ENCODE data around the gene DNAJB1.

DNAJB1 gene

GRCh38 chr19:14482172-14482941, 35.8 kb downstream of the DNAJB1 start:
- Histone ChIP-seq H3K27me3 (ENCODE audit: control insufficient read depth, insufficient read depth, low read length) (no peaks in the 10 kb centered on the region), H3K36me3 (ENCODE audit: insufficient read depth, low read length) (peaks cover 47% of the 10 kb centered on the region), H3K4me1 (ENCODE audit: control insufficient read depth, insufficient read depth, low read length) (no peaks in the 10 kb centered on the region), H3K9ac (ENCODE audit: low read depth, low read length) (no peak overlapping the region), H3K4me2 (ENCODE audit: low read length) (no peak overlapping the region), H3K9me3 (replicated peaks; ENCODE audit: low read length) (no peaks in the 10 kb centered on the region), H3K4me3 (ENCODE audit: low read length) (no peak overlapping the region)

DNA sequence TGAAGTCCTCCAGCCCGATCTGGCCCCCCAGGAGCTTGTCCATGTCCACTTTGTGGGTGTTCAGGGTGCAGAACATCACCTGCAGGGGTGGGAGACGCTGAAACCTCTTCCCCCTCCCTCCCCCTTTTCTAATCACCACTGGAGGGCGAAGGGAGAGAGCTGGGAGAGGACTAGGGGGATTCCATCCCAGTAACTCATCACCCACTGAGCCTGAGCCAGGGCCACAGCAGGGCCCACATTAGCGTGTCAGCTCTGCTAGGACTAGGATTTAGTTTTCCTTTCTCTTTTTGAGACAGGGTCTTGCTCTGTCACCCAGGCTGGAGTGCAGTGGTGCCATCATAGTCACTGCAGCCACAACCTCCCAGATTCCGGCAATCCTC, 37.5 kb downstream of the DNAJB1 start:
- Histone ChIP-seq H3K4me2 (ENCODE audit: low read length) (no peak overlapping the region), H3K9ac (ENCODE audit: low read depth, low read length) (no peak overlapping the region)

DNA sequence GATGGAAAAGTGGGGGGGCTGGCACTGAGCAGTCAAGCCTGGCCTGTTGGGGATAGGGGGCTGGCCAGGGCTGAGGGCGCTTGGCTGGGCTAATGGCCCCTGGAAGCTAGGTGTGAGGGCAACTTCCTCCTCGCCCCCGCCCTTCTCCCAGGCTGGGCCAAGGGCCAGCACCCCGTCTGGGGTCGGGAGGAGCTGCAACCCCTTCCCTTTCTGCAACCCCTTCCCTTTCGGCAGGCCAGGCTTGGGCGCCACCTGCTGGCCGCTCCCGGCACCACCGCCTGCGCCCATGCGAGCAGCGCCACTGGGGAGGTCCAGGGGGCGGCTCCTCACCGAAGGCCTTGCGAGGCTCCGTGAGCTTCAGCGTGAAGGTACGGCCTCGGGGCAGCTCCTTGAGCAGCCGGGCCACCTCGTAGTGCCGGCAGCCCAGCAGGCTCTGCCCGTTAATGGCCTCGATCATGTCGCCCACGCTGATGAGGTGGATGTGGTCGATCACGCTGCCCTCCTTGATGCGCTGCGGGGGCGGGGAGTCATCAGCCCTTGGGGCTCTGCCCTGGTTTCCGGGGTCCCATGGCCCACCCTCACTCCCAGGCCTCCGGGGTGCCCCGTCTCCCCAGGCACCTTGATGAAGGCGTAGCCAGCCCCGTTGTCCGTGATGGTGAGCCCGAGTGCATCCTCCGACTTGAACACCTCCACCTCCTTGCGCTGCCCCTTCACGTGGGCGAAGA, 38.1 kb downstream of the DNAJB1 start:
- Histone ChIP-seq H3K4me2 (ENCODE audit: low read length) (no peak overlapping the region), H3K9me3 (replicated peaks; ENCODE audit: low read length) (no peaks in the 10 kb centered on the region), H3K4me3 (ENCODE audit: low read length) (no peak overlapping the region), H3K27me3 (ENCODE audit: control insufficient read depth, insufficient read depth, low read length) (no peaks in the 10 kb centered on the region), H3K9ac (ENCODE audit: low read depth, low read length) (no peak overlapping the region), H3K4me1 (ENCODE audit: control insufficient read depth, insufficient read depth, low read length) (peaks cover 21% of the 10 kb centered on the region), H3K36me3 (ENCODE audit: insufficient read depth, low read length) (peaks cover 35% of the 10 kb centered on the region)

More for the DNA sequence above, 37.5 kb downstream of the DNAJB1 start:
- peaks cover 36% of the 10 kb centered on the region for H3K36me3 ChIP-seq (ENCODE audit: insufficient read depth, low read length)
- H3K27me3 ChIP-seq (ENCODE audit: control insufficient read depth, insufficient read depth, low read length): no peaks in the 10 kb centered on the region
- peaks cover 15% of the 10 kb centered on the region for H3K4me1 ChIP-seq (ENCODE audit: control insufficient read depth, insufficient read depth, low read length)
- no peak overlapping the region for H3K4me3 ChIP-seq (ENCODE audit: low read length)
- no peaks in the 10 kb centered on the region for H3K9me3 ChIP-seq (replicated peaks; ENCODE audit: low read length)

DNA sequence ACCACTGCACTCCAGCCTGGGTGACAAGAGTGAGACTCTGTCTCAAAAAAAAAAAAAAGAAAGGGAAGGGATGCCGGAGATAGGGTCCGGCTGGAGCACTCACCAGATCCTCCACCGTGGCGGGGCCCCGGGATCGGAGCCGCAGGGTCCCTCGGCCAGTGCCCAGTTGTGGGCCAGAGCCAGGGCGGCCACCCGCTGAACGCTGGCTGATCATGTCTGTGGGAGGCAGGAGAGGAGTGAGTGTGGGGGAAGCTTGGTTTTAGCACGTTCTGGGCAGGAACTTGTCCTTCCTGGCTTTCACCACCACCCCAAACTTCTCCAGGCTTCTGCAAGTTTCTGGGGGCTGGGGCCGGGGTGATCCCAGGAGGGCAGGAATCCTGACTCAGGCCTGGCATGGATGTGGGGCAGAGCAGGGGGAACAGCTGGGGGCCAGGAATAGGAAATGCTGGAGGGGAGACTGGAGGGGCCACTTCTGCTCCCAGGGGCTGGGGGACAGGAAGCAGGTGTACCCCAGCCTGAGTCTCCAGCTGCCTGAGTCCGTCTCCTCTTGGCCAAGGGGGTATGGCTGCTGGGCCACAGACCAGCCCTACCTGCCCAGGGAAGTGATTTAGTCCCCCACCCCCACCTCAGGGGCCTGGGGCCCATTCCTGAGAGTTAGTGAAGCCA, 38.8 kb downstream of the DNAJB1 start:
- H3K4me3 ChIP-seq (ENCODE audit: low read length): no peak overlapping the region
- no peak overlapping the region for H3K9ac ChIP-seq (ENCODE audit: low read depth, low read length)
- no peaks in the 10 kb centered on the region for H3K9me3 ChIP-seq (replicated peaks; ENCODE audit: low read length)
- H3K4me1 ChIP-seq (ENCODE audit: control insufficient read depth, insufficient read depth, low read length): peaks cover 28% of the 10 kb centered on the region
- no peak overlapping the region for H3K4me2 ChIP-seq (ENCODE audit: low read length)
- no peaks in the 10 kb centered on the region for H3K27me3 ChIP-seq (ENCODE audit: control insufficient read depth, insufficient read depth, low read length)
- H3K36me3 ChIP-seq (ENCODE audit: insufficient read depth, low read length): peaks cover 35% of the 10 kb centered on the region

DNA sequence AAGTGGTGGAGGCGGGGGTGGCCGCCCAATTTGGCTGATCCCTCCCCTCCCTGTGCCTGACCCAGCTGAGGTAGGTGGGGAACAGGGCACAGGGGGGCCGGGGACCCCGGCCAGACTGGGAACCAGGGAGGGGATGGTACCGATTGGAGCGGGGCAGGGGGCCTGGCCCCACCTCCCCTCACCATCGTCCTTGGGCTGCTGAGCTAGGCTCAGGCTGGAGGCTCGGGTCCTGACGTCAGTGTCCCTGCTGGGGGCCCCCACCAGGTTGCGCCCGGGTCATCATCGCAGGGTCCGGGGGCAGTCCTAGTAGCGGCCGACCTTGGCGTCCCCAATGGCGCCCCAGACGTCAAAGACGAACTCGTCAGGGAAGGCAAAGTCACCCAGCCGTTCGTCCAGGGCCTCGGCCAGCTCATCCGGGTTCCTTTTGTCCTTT, 40.1 kb downstream of the DNAJB1 start:
- H3K4me1 ChIP-seq (ENCODE audit: control insufficient read depth, insufficient read depth, low read length): peaks cover 40% of the 10 kb centered on the region
- no peak overlapping the region for H3K4me3 ChIP-seq (ENCODE audit: low read length)
- H3K36me3 ChIP-seq (ENCODE audit: insufficient read depth, low read length): peaks cover 35% of the 10 kb centered on the region
- H3K27me3 ChIP-seq (ENCODE audit: control insufficient read depth, insufficient read depth, low read length): no peaks in the 10 kb centered on the region
- H3K9me3 ChIP-seq (replicated peaks; ENCODE audit: low read length): no peaks in the 10 kb centered on the region
- no peak overlapping the region for H3K4me2 ChIP-seq (ENCODE audit: low read length)
- no peak overlapping the region for H3K9ac ChIP-seq (ENCODE audit: low read depth, low read length)

DNA sequence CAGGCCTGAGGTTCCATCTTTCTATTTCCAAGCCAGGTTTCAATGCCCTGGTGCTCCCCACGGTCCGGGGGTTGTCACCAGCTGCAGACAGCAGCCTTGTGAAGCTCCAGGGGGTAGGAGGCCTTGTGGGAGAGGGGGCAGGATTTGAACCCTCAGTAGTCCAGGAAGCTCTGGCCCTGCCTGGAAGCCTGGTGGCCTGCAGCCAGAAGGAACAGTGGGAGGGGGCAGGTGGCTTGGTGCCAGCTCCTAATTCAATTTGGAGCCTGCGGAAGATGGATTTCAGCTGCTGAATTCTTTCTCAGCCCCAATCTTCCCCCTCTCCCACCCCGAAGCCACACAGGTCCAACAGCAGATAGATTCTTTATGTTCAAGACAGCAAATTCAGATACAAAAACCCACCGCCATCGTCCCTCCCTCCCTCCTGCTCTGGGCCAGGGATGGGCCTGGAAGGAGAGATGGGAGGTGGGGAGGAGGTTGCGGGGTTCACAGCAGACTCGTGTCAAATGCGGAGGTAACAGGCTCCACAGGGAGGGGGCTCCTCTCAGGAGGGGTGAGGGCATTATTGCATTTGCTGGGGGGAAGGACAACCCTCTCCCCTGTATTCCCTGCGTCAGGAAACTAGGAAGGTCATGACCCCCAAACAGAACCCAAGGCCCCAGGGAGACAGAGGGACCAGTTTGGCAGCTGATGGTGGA, 40.6 kb downstream of the DNAJB1 start:
- Histone ChIP-seq H3K27me3 (ENCODE audit: control insufficient read depth, insufficient read depth, low read length) (no peaks in the 10 kb centered on the region), H3K36me3 (ENCODE audit: insufficient read depth, low read length) (peaks cover 35% of the 10 kb centered on the region), H3K4me3 (ENCODE audit: low read length) (no peak overlapping the region), H3K4me1 (ENCODE audit: control insufficient read depth, insufficient read depth, low read length) (peaks cover 42% of the 10 kb centered on the region), H3K4me2 (ENCODE audit: low read length) (no peak overlapping the region), H3K9ac (ENCODE audit: low read depth, low read length) (no peak overlapping the region), H3K9me3 (replicated peaks; ENCODE audit: low read length) (no peaks in the 10 kb centered on the region)

GRCh38 chr19:14476673-14477401, 41.4 kb downstream of the DNAJB1 start:
- H3K4me2 ChIP-seq (ENCODE audit: low read length): no peak overlapping the region
- no peaks in the 10 kb centered on the region for H3K9me3 ChIP-seq (replicated peaks; ENCODE audit: low read length)
- H3K4me3 ChIP-seq (ENCODE audit: low read length): no peak overlapping the region
- H3K27me3 ChIP-seq (ENCODE audit: control insufficient read depth, insufficient read depth, low read length): no peaks in the 10 kb centered on the region
- peaks cover 29% of the 10 kb centered on the region for H3K36me3 ChIP-seq (ENCODE audit: insufficient read depth, low read length)
- peaks cover 49% of the 10 kb centered on the region for H3K4me1 ChIP-seq (ENCODE audit: control insufficient read depth, insufficient read depth, low read length)
- no peak overlapping the region for H3K9ac ChIP-seq (ENCODE audit: low read depth, low read length)

- Histone ChIP-seq H3K4me3 (ENCODE audit: low read length) (no peak overlapping the region), H3K9me3 (replicated peaks; ENCODE audit: low read length) (no peaks in the 10 kb centered on the region), H3K4me1 (ENCODE audit: control insufficient read depth, insufficient read depth, low read length) (peaks cover 49% of the 10 kb centered on the region), H3K4me2 (ENCODE audit: low read length) (no peak overlapping the region), H3K36me3 (ENCODE audit: insufficient read depth, low read length) (peaks cover 27% of the 10 kb centered on the region), H3K27me3 (ENCODE audit: control insufficient read depth, insufficient read depth, low read length) (no peaks in the 10 kb centered on the region), H3K9ac (ENCODE audit: low read depth, low read length) (no peak overlapping the region)
Observed at GRCh38 chr19:14476327-14476672, 41.9 kb downstream of the DNAJB1 start.

DNA sequence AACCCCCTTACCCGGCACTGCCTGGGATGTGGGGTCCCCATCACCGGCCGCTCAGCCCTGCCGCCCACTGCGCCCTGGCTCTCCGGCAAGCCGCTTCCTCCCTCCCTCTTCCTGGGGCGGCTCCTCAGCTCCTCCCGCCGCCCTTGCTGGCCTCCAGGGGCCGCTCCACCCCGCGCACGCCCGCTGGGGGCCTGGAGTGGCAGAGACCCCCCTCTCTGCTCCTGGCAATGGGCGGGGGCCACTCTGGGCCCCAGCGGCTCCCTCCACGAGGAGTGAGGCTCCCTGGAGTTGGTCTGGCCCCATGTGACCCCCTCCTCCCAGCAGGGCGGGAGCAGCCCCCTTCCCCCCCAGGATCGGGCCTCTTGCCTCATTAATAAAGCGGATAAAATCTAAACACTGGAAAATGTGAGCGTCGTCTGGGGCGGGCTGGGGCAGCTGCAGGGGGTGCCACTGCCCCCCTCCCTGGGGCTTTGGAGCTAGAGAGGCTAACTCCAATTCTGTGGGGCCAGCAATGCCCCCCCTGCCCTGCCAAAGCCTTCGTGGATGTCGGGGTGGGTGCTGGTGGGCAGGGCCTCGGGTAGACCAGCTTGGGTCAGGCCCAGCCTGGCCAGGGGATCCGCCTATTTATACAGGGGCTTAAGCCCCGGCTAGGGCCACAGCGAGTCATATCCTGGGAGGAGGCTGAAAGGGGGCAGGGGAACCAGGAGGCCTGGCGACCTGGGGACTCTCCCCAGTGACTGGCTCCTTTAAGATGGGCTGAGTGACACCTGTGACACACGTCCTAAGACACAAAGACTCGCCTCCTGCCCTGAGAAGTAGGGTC, 42.7 kb downstream of the DNAJB1 start, which contains the start of gene PTGER1:
PTGER1 (minus strand) TSS at position 104 of the 823 bp plus-strand sequence. CDS start 1,034 bp downstream, outside the sequence.
- Histone ChIP-seq H3K9me3 (replicated peaks; ENCODE audit: low read length) (no peaks in the 10 kb centered on the region), H3K9ac (ENCODE audit: low read depth, low read length) (peak within 1 kb of the TSS; percentile 54), H3K36me3 (ENCODE audit: insufficient read depth, low read length) (peaks cover 25% of the 10 kb centered on the region), H3K27me3 (ENCODE audit: control insufficient read depth, insufficient read depth, low read length) (no peaks in the 10 kb centered on the region), H3K4me2 (ENCODE audit: low read length) (peak within 1 kb of the TSS; percentile 79), H3K4me3 (ENCODE audit: low read length) (peak within 1 kb of the TSS; percentile 51), H3K4me1 (ENCODE audit: control insufficient read depth, insufficient read depth, low read length) (peaks cover 49% of the 10 kb centered on the region)

- H3K27me3 ChIP-seq (ENCODE audit: control insufficient read depth, insufficient read depth, low read length): no peaks in the 10 kb centered on the region
- peak overlapping the region; percentile 79 for H3K4me2 ChIP-seq (ENCODE audit: low read length)
- H3K9me3 ChIP-seq (replicated peaks; ENCODE audit: low read length): no peaks in the 10 kb centered on the region
- peaks cover 24% of the 10 kb centered on the region for H3K36me3 ChIP-seq (ENCODE audit: insufficient read depth, low read length)
- peak overlapping the region; percentile 51 for H3K4me3 ChIP-seq (ENCODE audit: low read length)
- H3K9ac ChIP-seq (ENCODE audit: low read depth, low read length): peak overlapping the region; percentile 44
- H3K4me1 ChIP-seq (ENCODE audit: control insufficient read depth, insufficient read depth, low read length): peaks cover 49% of the 10 kb centered on the region
Observed at GRCh38 chr19:14474827-14475226, 43.4 kb downstream of the DNAJB1 start.

Data from skeletal muscle satellite cell (primary cell).